Smooth muscle cell (in vitro differentiated cells): ENCODE results near the gene PSME1. TPM values are rescaled to one million over a fixed set of nuclear protein-coding genes. Genes with fewer than 3 reads are reported as not detected.

Experiments
- DNase-seq: peaks from one replicate; lab custom pipeline; 2025; ENCODE audit not compliant: unreplicated experiment; lab: John Stamatoyannopoulos, UW
- H2AFZ ChIP-seq: fragments of 200-600 bp; sonication (generic); 2 replicates; pipeline ENCODE4 v1.6.0; 2016; ENCODE audit warnings: antibody characterized with exemption, low read depth, mild to moderate bottlenecking
- H3F3A ChIP-seq: fragments of 200-600 bp; sonication (generic); 2 replicates; pipeline ENCODE4 v1.6.0; 2017; ENCODE audit warnings: antibody characterized with exemption, low read depth
- H3K27ac ChIP-seq: fragments of 200-600 bp; sonication (generic); 2 replicates; pipeline ENCODE4 v1.5.1; 2016; ENCODE audit warnings: low read depth, mild to moderate bottlenecking
- H3K27me3 ChIP-seq: fragments of 200-600 bp; sonication (generic); 2 replicates; pipeline ENCODE4 v1.6.1; 2016; ENCODE audit warnings: low read depth, mild to moderate bottlenecking
- H3K36me3 ChIP-seq: fragments of 200-600 bp; sonication (generic); 2 replicates; pipeline ENCODE4 v1.5.1; 2016; ENCODE audit warnings: low read depth
- H3K4me1 ChIP-seq: fragments of 200-600 bp; sonication (generic); 2 replicates; pipeline ENCODE4 v1.5.1; 2016; ENCODE audit warnings: low read depth
- H3K4me2 ChIP-seq: fragments of 200-600 bp; sonication (generic); 2 replicates; pipeline ENCODE4 v1.6.0; 2016; ENCODE audit warnings: mild to moderate bottlenecking
- H3K4me3 ChIP-seq: fragments of 200-600 bp; sonication (generic); 2 replicates; pipeline ENCODE4 v1.5.1; 2016; ENCODE audit warnings: mild to moderate bottlenecking
- H3K79me2 ChIP-seq: fragments of 200-600 bp; sonication (generic); 2 replicates; pipeline ENCODE4 v1.6.0; 2016; ENCODE audit warnings: low read depth, mild to moderate bottlenecking
- H3K9ac ChIP-seq: fragments of 200-600 bp; sonication (generic); 2 replicates; pipeline ENCODE4 v1.6.0; 2016; ENCODE audit warnings: low read depth
- H3K9me3 ChIP-seq: fragments of 200-600 bp; sonication (generic); replicated peaks from 2 replicates; pipeline ENCODE4 v1.5.1; 2016; ENCODE audit warnings: low read depth
- H4K20me1 ChIP-seq: fragments of 200-600 bp; sonication (generic); 2 replicates; pipeline ENCODE4 v1.6.0; 2016; ENCODE audit warnings: low read depth
- CTCF ChIP-seq: fragments of 200-600 bp; sonication (generic); IDR thresholded peaks from 2 replicates; pipeline ENCODE4 v1.5.1; 2017; ENCODE audit warnings: borderline replicate concordance, mild to moderate bottlenecking, antibody characterized with exemption; ENCODE audit not compliant: insufficient read depth, poor library complexity, severe bottlenecking
- WGBS: methylation state at CpG from one replicate; pipeline ENCODE4 v1.1.7; 2016; ENCODE audit warnings: low lambda C conversion rate; 5-methylcytosine and 5-hydroxymethylcytosine counted together
- polyA plus RNA-seq: library from polyadenylated mRNA; unstranded; fragments of >200 nt; fragmentation: Nextera tagmentation; extraction: Ambion mirVana; gene quantifications from 2 replicates; pipeline ENCODE4 v1.2.1, GENCODE V29; 2016
- total RNA-seq: library from RNA; depleted of rRNA; stranded (reverse); fragments of >200 nt; gene quantifications from 2 replicates; pipeline ENCODE4 v1.2.3, GENCODE V29; 2014

Gene PSME1
- total and polyA plus RNA-seq, 2 experiments from 2014 or later, result 41.4 to 94.1 TPM

DNA sequence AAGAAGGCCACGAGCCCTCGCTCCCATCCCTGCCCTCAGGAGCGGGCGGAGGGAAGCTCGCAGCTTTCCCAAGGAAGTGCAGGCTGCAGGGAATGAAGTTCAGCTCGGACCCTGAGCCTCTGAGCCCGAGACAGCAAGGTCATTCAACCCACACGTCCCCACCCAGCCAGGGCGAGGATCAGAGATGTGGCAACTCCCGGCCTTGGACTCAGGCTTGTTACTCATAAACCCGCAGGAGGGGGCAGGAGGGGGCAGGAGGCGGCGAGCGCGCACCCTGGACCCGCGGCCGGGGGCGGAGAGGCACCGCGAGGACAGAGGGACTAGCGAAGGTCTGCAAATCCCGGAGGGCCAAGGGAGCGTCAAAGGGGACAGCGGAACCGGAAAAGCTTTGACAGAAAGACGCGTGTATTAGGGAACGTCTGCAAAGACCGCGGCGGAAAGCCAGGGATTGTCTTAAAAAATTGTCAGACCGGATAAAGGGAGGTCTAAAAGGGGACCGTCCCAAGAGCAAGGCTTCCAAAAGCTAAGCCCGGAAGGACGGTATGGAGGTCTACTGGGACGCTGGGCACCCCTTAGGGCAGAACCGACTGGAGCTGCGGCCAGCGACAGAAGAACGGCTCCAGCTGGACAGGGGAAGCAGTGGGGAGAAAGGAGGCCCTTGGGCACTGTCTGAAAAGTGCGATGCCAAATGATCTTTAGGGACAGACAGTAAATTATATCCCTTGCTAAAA, 22.0 kb upstream of the PSME1 start:
- peak overlapping the region; percentile 97 for H3K27ac ChIP-seq
- no peaks in the 10 kb centered on the region for H3F3A ChIP-seq
- H4K20me1 ChIP-seq, result no peaks in the 10 kb centered on the region
- H3K36me3 ChIP-seq, result no peaks in the 10 kb centered on the region
- DNase-seq, result peak; percentile 78
- H3K9me3 ChIP-seq, result no peaks in the 10 kb centered on the region
- peaks cover 11% of the 10 kb centered on the region for H3K79me2 ChIP-seq
- TF ChIP-seq CTCF, result no peak
- under 1% methylated on average over 40 of the region's 42 CpGs for WGBS
- peak overlapping the region; percentile 85 for H2AFZ ChIP-seq
- peak overlapping the region; percentile 92 for H3K4me2 ChIP-seq
- peaks cover 12% of the 10 kb centered on the region for H3K4me1 ChIP-seq
- no peaks in the 10 kb centered on the region for H3K27me3 ChIP-seq
- peak overlapping the region; percentile 94 for H3K9ac ChIP-seq
- H3K4me3 ChIP-seq, result peak overlapping the region; percentile 80

DNA sequence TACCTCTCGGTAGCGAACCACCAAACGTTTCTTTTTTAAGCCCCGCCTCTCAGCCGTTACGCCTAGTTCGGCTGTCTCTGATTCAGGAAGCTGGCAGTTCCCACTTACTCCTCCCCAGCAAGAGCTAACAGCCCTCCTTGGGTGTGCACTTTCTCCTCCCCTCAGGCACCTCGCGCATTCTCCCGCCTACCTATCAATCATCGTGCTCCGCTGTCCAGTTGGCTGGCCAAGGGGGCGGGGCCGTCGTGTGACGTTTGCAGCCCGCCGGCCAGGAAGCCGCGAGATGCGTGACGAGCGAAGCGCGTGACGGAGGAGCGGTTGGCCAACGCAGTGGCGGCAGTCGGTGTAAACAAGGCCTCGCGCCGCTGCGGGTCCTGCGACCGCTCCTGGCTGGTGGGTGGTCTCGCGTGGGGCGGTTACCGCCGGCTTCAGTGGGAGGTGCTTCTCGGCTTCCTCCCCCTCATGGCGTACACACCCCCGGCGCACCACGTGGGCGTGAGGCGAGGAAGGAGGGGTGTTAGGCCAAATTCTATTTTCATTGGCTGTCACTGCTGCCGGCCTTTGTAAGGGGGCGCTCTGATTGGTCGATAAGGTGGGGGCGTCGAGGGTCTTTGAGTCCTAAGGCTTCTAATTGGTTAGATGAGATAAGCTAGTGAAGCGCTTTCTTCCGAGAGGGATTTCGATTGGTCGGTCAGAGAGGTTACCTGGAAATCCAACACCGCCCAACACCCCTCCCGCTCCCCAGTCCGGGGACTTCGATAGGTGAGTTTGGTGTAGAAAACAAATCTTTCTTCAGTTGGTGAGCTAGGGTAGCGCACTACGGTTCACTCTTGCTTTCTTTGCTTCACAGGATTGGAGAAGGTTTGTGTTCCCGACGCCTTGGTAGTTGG, 21.2 kb upstream of the PSME1 start, which contains the start of the genes DCAF11 and NRL:
TSS of gene DCAF11 (plus strand) at position 246 of the 890 bp plus-strand sequence. CDS start 818 bp downstream, outside the sequence.
TSS of gene NRL (minus strand) at position 418 of the 890 bp plus-strand sequence. CDS start 32,101 bp downstream, outside the sequence.
- Histone ChIP-seq H4K20me1 (no peaks in the 10 kb centered on the region), H3K9me3 (no peaks in the 10 kb centered on the region)

GRCh38 chr14:24115422-24116127, 20.4 kb upstream of the PSME1 start:
- H3K4me3 ChIP-seq, result peak overlapping the region; percentile 80
- no peaks in the 10 kb centered on the region for H4K20me1 ChIP-seq
- H3K79me2 ChIP-seq, result peaks cover 11% of the 10 kb centered on the region
- peak overlapping the region; percentile 97 for H3K27ac ChIP-seq
- DNase-seq, result no peak
- H3K36me3 ChIP-seq, result no peaks in the 10 kb centered on the region
- H3K4me2 ChIP-seq, result peak overlapping the region; percentile 97
- peaks cover 12% of the 10 kb centered on the region for H3K4me1 ChIP-seq
- no peak for TF ChIP-seq CTCF
- no peaks in the 10 kb centered on the region for H3K9me3 ChIP-seq
- peak overlapping the region; percentile 80 for H2AFZ ChIP-seq
- H3K27me3 ChIP-seq, result no peaks in the 10 kb centered on the region
- H3K9ac ChIP-seq, result peak overlapping the region; percentile 94
- WGBS, result 9% methylated on average over 14 of the region's 14 CpGs
- no peaks in the 10 kb centered on the region for H3F3A ChIP-seq

More for the DNA sequence above, 21.2 kb upstream of the PSME1 start, which contains the start of the genes DCAF11 and NRL:
- H2AFZ ChIP-seq, result peak within 1 kb of the TSS; percentile 85
- H3K4me1 ChIP-seq, result peaks cover 12% of the 10 kb centered on the region
- H3F3A ChIP-seq, result no peaks in the 10 kb centered on the region
- WGBS, result under 1% methylated on average over 58 of the region's 65 CpGs
- peak; percentile 96 for DNase-seq
- no peaks in the 10 kb centered on the region for H3K36me3 ChIP-seq
- H3K27ac ChIP-seq, result peak within 1 kb of the TSS; percentile 97
- peak within 1 kb of the TSS; percentile 80 for H3K4me3 ChIP-seq
- H3K4me2 ChIP-seq, result peak within 1 kb of the TSS; percentile 97
- H3K79me2 ChIP-seq, result peaks cover 11% of the 10 kb centered on the region
- peak within 1 kb of the TSS; percentile 94 for H3K9ac ChIP-seq
- no peak for TF ChIP-seq CTCF
- H3K27me3 ChIP-seq, result no peaks in the 10 kb centered on the region
